H9 (cell line): Measurements from ENCODE around the gene HAPLN1. TPM values are rescaled to one million over a fixed set of nuclear protein-coding genes. Genes with fewer than 3 reads are reported as not detected.

Experiments used
- DNase-seq: peaks from one replicate; pipeline ENCODE4 v3.0.0-alpha.2; 2017
- H2AFZ ChIP-seq: one replicate; pipeline ENCODE4 v1.6.1; 2013; ENCODE audit warnings: mild to moderate bottlenecking, low read length, control low read depth, moderate library complexity
- H2AK5ac ChIP-seq: 2 replicates; pipeline ENCODE4 v1.6.1; 2013; ENCODE audit warnings: low read length, control low read depth, mixed read lengths; ENCODE audit not compliant: insufficient read length
- H2BK120ac ChIP-seq: one replicate; pipeline ENCODE4 v1.6.1; 2013; ENCODE audit warnings: low read depth, mild to moderate bottlenecking, low read length, control low read depth, inconsistent platforms; ENCODE audit not compliant: poor library complexity, severe bottlenecking
- H2BK12ac ChIP-seq: 2 replicates; pipeline ENCODE4 v1.6.1; 2013; ENCODE audit warnings: low read length, control low read depth, mixed read lengths, low read depth; ENCODE audit not compliant: insufficient read length
- H2BK15ac ChIP-seq: 2 replicates; pipeline ENCODE4 v1.6.1; 2013; ENCODE audit warnings: low read depth, low read length, control low read depth
- H2BK20ac ChIP-seq: one replicate; pipeline ENCODE4 v1.6.1; 2013; ENCODE audit warnings: low read depth, mild to moderate bottlenecking, low read length, control low read depth, inconsistent platforms; ENCODE audit not compliant: poor library complexity, severe bottlenecking
- H2BK5ac ChIP-seq: 2 replicates; pipeline ENCODE4 v1.6.1; 2013; ENCODE audit warnings: low read length, control low read depth, mixed read lengths; ENCODE audit not compliant: insufficient read length
- H3K14ac ChIP-seq: 2 replicates; pipeline ENCODE4 v1.6.1; 2013; ENCODE audit warnings: low read length, control low read depth; ENCODE audit not compliant: insufficient read depth
- H3K18ac ChIP-seq: 2 replicates; pipeline ENCODE4 v1.6.1; 2013; ENCODE audit warnings: low read depth, mild to moderate bottlenecking, mixed read lengths, low read length, control low read depth; ENCODE audit not compliant: insufficient read length
- H3K23ac ChIP-seq: 2 replicates; pipeline ENCODE4 v1.6.1; 2013; ENCODE audit warnings: low read length, control low read depth, mixed read lengths, low read depth; ENCODE audit not compliant: insufficient read length
- H3K23me2 ChIP-seq: 2 replicates; pipeline ENCODE4 v1.6.1; 2013; ENCODE audit warnings: low read depth, mild to moderate bottlenecking, mixed read lengths, low read length, control low read depth; ENCODE audit not compliant: insufficient read length, poor library complexity, severe bottlenecking
- H3K27ac ChIP-seq: 2 replicates; pipeline ENCODE4 v1.5.1; 2013; ENCODE audit warnings: low read length, control low read depth, mixed read lengths, low read depth; ENCODE audit not compliant: insufficient read length
- H3K27me3 ChIP-seq: 2 replicates; pipeline ENCODE4 v1.6.1; 2013; ENCODE audit warnings: low read length, control low read depth, inconsistent platforms; ENCODE audit not compliant: insufficient read depth
- H3K4ac ChIP-seq: 2 replicates; pipeline ENCODE4 v1.6.1; 2013; ENCODE audit warnings: low read depth, mild to moderate bottlenecking, control low read depth, inconsistent platforms, low read length, moderate library complexity
- H3K4me1 ChIP-seq: 2 replicates; pipeline ENCODE4 v1.6.1; 2013; ENCODE audit warnings: low read length, control low read depth, inconsistent platforms; ENCODE audit not compliant: insufficient read depth
- H3K4me2 ChIP-seq: 2 replicates; pipeline ENCODE4 v1.6.1; 2013; ENCODE audit warnings: low read length, control low read depth, mixed read lengths; ENCODE audit not compliant: insufficient read length, insufficient read depth
- H3K56ac ChIP-seq: 2 replicates; pipeline ENCODE4 v1.6.1; 2013; ENCODE audit warnings: low read depth, mild to moderate bottlenecking, mixed read lengths, low read length, control low read depth; ENCODE audit not compliant: insufficient read length
- H3K79me1 ChIP-seq: 2 replicates; pipeline ENCODE4 v1.6.1; 2013; ENCODE audit warnings: low read depth, mild to moderate bottlenecking, moderate library complexity, low read length, control low read depth, inconsistent platforms; ENCODE audit not compliant: insufficient read depth, poor library complexity, severe bottlenecking
- H3K79me2 ChIP-seq: 2 replicates; pipeline ENCODE4 v1.6.1; 2013; ENCODE audit warnings: low read length, control low read depth, inconsistent platforms; ENCODE audit not compliant: insufficient read depth
- H3K9ac ChIP-seq: 2 replicates; pipeline ENCODE4 v1.6.1; 2013; ENCODE audit warnings: low read length, control low read depth, mixed read lengths; ENCODE audit not compliant: insufficient read length; ENCODE audit errors: extremely low read depth
- H3K9me3 ChIP-seq: one replicate; pipeline ENCODE4 v1.6.1; 2013; ENCODE audit warnings: low read depth, low read length, inconsistent platforms; ENCODE audit not compliant: control insufficient read depth
- H3T11ph ChIP-seq: one replicate; pipeline ENCODE4 v1.6.1; 2013; ENCODE audit warnings: mild to moderate bottlenecking, low read length, control low read depth, inconsistent platforms
- H4K20me1 ChIP-seq: one replicate; pipeline ENCODE4 v1.6.1; 2013; ENCODE audit not compliant: control insufficient read depth, insufficient read length, insufficient read depth
- H4K5ac ChIP-seq: 2 replicates; pipeline ENCODE4 v1.6.1; 2013; ENCODE audit warnings: low read depth, mild to moderate bottlenecking, mixed read lengths, low read length, control low read depth; ENCODE audit not compliant: insufficient read length
- H4K8ac ChIP-seq: replicated peaks from 2 replicates; pipeline ENCODE4 v1.6.1; 2013; ENCODE audit warnings: low read length, control low read depth, mixed read lengths, low read depth; ENCODE audit not compliant: insufficient read length
- H4K91ac ChIP-seq: 2 replicates; pipeline ENCODE4 v1.6.1; 2013; ENCODE audit warnings: low read depth, mild to moderate bottlenecking, moderate library complexity, mixed read lengths, low read length, control low read depth; ENCODE audit not compliant: insufficient read length
- H3K27ac Mint-ChIP-seq, 3 experiments: 2 replicates in 2 of 3; 3 replicates in 1 of 3; pipeline ENCODE4 v1.8.0; 2020 to 2021; ENCODE audit warnings: mixed read lengths in 3 of 3, mild to moderate bottlenecking in 1 of 3, moderate library complexity in 1 of 3
- H3K27me3 Mint-ChIP-seq: 2 replicates; pipeline ENCODE4 v1.8.0; 2021; ENCODE audit warnings: low read depth, mild to moderate bottlenecking, moderate library complexity, mixed read lengths
- H3K36me3 Mint-ChIP-seq, 3 experiments: 2 replicates in 2 of 3; 3 replicates in 1 of 3; pipeline ENCODE4 v1.8.0; 2020 to 2021; ENCODE audit warnings: low read depth in 3 of 3, mixed read lengths in 3 of 3; ENCODE audit not compliant: insufficient read depth in 1 of 3
- H3K4me1 Mint-ChIP-seq, 2 experiments: 2 replicates each; pipeline ENCODE4 v1.8.0; 2020; ENCODE audit warnings: mixed read lengths in 2 of 2
- H3K4me3 Mint-ChIP-seq, 2 experiments: 2 replicates in 1 of 2; 3 replicates in 1 of 2; pipeline ENCODE4 v1.8.0; 2020 to 2021; ENCODE audit warnings: mild to moderate bottlenecking in 2 of 2, mixed read lengths in 2 of 2, moderate library complexity in 1 of 2
- H3K9me3 Mint-ChIP-seq, 2 experiments: 2 replicates in 1 of 2; 3 replicates in 1 of 2; pipeline ENCODE4 v1.8.0; 2020; ENCODE audit warnings: mild to moderate bottlenecking in 2 of 2, mixed read lengths in 2 of 2, moderate library complexity in 1 of 2
- CTCF ChIP-seq: fragments of 200-600 bp; sonication (generic); conservative IDR thresholded peaks from 3 replicates; pipeline ENCODE4 v1.8.0; 2021; ENCODE audit warnings: antibody characterized with exemption, mild to moderate bottlenecking
- WGBS: extraction: QIAGEN DNeasy Blood & Tissue Kit; methylation state at CpG from one replicate; pipeline ENCODE4 v1.1.7; 2013; ENCODE audit warnings: missing lambda C conversion rate, low lambda C conversion rate, mixed read lengths; ENCODE audit not compliant: insufficient read length; ENCODE audit errors: extremely low coverage; 5-methylcytosine and 5-hydroxymethylcytosine counted together
- total RNA-seq: library from RNA; stranded (reverse); gene quantifications from 2 replicates; pipeline ENCODE4 v1.2.1, GENCODE V29; 2021

The HAPLN1 gene
- total RNA-seq, 1 experiment from 2014 or later: 0.22 TPM

- H3K27ac Mint-ChIP-seq: no peak overlapping the region
- Histone ChIP-seq H3K4ac (no peak overlapping the region), H2BK12ac (no peak overlapping the region), H2BK5ac (no peak overlapping the region), H2BK20ac (no peak overlapping the region), H4K91ac (no peak overlapping the region), H2BK120ac (no peak overlapping the region), H3K18ac (no peak overlapping the region), H3K79me1 (no peaks in the 10 kb centered on the region), H2AK5ac (no peak overlapping the region), H3K4me2 (no peak overlapping the region), H4K20me1 (no peaks in the 10 kb centered on the region), H3K23me2 (no peaks in the 10 kb centered on the region), H4K8ac (no peak overlapping the region), H3K9ac (no peak overlapping the region), H3K56ac (no peak overlapping the region), H3K27ac (no peak overlapping the region), H3T11ph (no peak overlapping the region), H3K79me2 (no peaks in the 10 kb centered on the region), H3K23ac (no peak overlapping the region), H3K9me3 (no peaks in the 10 kb centered on the region), H3K4me1 (no peaks in the 10 kb centered on the region), H3K27me3 (no peaks in the 10 kb centered on the region), H4K5ac (no peak overlapping the region), H3K14ac (no peak overlapping the region), H2BK15ac (no peak overlapping the region), H2AFZ (no peak overlapping the region)
- peaks cover 21% of the 10 kb centered on the region in 2 experiments for H3K4me1 Mint-ChIP-seq
- H3K36me3 Mint-ChIP-seq: 0 out of 7 replicates have a peak, but pooled peaks cover 0 to 5% (median 0%) of the 10 kb centered on the region in 3 experiments
- no peak for DNase-seq
- no CpG with 5 or more reads among the region's 2 CpGs for WGBS
- no peaks in the 10 kb centered on the region for H3K27me3 Mint-ChIP-seq
- H3K4me3 Mint-ChIP-seq: no peak overlapping the region
- TF ChIP-seq CTCF: no peak
- peaks cover 0 to 2% of the 10 kb centered on the region in 2 experiments; a peak in 3 of 5 replicates for H3K9me3 Mint-ChIP-seq
These were observed 6.3 kb upstream of the HAPLN1 start for GRCh38 chr5:83726912-83727311.
